GM11168 (cell line): ENCODE measurements around the gene DYNLT2.
"Not testable (repeated sequence)": the region's sequence is repeated elsewhere in the genome, so short reads cannot be mapped to it uniquely, and the experiment has no call there.

Experiments
- in situ Hi-C: fragments of 300-500 bp; cut with MboI; formaldehyde crosslinking; loops from one replicate; pipeline ENCODE4 v1.12.0; 2022; ENCODE audit warnings: low sequenced_read_pairs; ENCODE audit not compliant: unreplicated experiment

The DYNLT2 gene

DNA sequence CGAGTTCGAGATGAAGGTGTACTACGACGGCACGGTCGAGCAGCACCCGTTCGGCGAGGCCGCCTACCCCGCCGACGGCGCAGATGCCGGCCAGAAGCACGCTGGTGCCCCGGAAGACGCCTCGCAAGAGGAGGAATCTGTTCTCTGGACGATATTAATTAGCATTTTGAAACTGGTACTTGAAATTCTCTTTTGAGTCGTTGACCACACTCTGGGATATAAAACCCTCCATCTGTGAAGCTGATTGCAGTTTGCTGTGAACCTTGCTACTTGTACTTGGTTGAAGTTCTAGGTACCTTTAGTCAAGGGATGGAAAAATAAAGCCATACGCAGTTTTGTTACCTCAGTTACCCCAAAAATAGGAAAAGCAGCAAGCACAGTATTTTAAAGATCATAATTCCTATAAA lies 48.5 kb downstream of the DYNLT2 start:
- in situ Hi-C loops: no loop called here

DNA sequence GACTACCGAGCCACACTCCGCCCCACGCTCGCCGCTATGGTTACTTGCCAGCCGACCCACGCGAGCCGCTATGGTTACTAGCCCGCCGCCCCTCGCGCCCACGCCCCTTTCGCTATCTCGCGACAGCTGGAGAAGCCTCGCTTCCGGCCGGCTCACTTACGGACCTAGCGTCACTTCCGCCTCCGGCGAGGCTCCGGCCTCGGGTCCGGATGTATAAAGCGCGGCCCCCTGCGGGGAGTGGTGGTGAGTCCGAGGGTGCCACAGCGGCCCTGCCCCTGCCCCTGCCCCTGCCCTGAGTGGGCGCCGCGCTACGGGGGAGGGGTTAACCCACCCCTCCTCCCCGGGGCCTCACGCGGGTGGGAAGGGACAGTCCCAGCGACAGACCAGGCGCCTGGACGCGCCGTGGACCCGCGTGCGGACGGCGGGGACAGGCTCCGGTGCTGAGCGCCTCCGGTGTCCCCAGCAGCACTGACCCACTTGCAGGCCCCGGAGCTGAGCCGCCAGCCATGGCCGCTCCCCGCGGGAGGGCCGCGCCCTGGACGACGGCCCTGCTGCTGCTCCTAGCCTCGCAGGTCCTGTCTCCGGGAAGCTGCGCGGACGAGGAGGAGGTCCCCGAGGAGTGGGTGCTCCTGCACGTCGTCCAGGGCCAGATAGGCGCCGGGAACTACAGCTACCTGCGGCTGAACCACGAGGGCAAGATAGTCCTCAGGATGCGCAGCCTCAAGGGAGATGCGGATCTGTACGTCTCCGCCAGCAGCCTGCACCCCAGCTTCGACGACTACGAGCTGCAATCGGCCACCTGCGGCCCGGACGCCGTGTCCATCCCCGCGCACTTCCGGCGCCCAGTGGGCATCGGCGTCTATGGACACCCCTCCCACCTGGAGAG lies 49.2 kb downstream of the DYNLT2 start, which contains the start of the genes C6orf120 and WDR27:
Gene C6orf120, plus strand, starts transcription at position 173 of the 886 bp plus-strand sequence. Its CDS starts 334 bp downstream, at position 507.
Gene WDR27, minus strand, starts transcription at position 76 of the 886 bp plus-strand sequence. CDS start 13,024 bp downstream, outside the sequence.
- in situ Hi-C loops: no loop called here

DNA sequence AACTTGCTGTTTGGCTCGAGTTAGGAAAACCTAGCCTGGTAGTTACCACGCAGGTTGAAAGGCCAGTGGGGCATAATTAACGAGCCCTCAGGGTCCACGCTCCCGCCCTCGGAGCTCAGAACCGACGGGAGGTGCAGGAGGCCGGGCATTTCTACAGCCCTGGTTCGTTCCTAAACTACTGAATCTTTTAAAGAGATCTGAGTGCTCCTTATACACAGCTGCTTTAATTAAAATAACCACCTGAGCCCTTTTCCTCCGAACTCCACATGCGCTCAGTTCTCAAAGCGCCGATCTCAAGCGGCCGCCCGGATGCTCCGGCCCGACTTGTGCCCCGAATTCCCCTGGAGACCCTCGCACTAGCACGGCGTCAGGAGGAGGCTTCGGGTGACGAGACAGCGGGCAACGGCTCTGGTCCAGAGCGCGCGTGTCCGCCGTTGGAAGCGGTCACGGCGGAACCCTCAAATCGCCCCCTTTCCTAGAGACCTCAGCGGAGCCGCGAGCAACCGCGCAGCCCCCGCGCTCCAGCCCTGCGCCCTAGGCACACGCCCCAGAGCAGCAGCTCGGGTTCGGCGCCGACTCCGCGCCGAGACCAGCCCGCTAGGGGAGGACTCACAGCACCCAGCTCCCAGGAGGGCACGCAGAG lies 49.9 kb downstream of the DYNLT2 start:
- in situ Hi-C loops: no loop called here

DNA sequence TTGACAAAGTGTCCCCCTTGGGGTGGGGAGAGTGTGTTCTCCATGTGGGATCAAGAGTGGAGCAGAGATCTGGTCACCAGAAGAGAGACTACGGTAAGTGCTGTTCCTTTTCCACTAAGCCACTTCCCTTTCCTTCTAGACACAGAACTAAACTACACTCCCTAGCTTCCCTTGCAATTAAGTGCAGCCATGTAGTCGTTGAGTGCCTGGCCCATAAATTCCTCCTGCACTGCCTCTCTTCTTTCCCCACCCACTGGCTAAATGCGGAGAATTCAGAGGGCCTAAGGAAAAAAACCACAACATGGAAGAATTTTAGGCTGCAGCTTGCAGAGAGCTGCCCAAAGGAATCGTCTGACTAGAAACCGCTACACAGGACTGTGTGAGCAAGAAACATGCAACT lies 51.1 kb downstream of the DYNLT2 start:
- in situ Hi-C loops: no loop called here

DNA sequence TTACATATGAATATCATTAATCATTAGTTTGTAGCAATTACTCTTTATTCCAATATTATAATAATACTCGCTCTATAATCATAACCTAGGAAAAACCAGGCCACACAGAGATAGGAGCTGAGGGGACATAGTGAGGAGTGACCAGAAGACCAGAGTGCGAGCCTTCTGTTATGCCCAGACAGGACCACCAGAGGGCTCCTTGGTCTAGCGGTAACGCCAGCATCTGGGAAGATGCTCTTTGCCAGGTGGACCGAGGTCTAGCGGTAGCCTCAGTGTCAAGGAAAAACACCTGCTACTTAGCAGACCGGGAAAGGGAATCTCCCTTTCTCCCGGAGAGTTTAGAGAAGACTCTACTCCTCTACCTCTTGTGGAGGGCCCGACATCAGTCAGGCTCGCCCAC lies 54.3 kb downstream of the DYNLT2 start:
- in situ Hi-C loops: not testable (repeated sequence)

DNA sequence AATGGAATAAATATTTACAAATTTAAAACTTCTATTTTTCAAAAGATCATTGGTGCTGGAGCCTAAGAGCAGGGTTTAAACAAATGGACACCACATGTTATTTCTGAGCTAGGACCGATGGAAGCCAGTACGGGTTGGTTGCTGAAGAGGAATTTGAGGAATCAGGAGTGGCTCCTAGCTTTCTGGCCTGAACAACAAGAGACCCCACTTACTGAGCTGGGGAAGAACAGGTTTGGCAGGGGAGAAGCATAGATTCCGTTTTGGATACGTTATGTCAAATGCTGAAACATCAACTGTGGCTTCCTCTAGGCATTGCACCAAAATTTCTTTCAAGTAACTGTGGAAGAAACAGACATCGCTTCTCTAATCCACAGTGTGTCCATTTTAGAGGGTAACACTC lies 56.2 kb downstream of the DYNLT2 start:
- in situ Hi-C loops: no loop called here

DNA sequence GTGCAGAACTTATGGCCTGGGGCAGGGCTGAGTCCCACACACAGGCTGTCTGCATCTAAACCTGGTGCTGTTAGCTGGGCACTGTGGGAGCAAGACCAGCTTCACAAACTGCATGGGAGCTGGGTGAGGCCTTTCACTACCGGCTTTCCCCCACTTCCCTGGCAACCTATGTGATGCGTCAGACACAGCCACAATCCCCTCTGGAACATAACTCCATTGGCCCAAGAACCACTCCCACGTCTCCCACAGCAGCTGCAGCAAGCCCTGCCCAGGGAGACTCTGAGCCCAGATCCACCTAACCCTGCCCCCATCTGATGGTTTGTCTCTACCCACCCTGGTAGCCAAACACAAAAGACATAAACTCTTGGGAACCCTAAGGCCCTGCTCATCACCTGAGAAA lies 58.9 kb downstream of the DYNLT2 start:
- in situ Hi-C loops: no loop called here

DNA sequence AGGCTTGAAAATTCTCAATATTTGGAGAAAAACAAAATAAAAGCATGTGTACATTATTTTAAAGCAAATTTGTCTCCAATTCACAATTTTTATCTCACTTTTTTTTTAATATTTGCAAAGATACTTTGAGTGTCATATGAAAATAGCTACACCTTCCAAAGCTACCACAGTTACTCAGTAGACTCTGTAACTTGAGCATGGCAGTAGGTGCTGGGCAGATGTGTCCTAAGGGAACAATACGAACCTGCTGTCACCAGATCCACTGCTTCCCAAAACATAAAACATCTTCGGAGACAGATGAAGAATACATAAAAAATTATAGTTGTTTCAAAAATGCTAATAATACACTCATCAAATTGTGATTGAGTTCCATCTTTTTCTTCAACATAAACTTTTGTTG lies 60.1 kb downstream of the DYNLT2 start:
- in situ Hi-C loops: no loop called here
